ENCODE results near the gene NOSTRIN. TPM values are rescaled to one million over a fixed set of nuclear protein-coding genes. Genes with fewer than 3 reads are reported as not detected.

Gene NOSTRIN
- total and polyA plus RNA-seq, 8 donors, result 25.7 to 45.3 (median 38.8) TPM

DNA sequence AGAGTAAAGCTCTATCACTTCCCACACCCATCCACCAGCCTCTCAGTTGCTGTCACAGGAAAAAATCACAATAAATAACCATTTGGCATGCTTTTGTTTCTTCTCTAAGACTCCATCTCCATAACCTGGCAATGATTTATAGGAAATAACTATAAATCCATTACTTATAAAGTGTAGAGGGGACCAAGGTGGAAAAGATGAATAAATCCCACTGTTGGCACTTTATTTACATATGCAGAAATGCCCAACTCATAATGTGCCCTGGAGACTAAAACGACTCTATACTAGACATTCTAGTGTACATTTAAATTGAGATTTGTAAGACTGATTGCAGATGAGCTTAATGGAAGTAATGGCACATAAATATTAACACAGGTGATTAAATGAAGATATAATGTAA lies 7.5 kb upstream of the NOSTRIN start:
- DNase-seq (no peak), ATAC-seq (no peak)
- Histone ChIP-seq H3K36me3 (no peaks in the 10 kb centered on the region), H3K9me3 (no peaks in the 10 kb centered on the region), H3K27ac (no peak overlapping the region), H3K4me3 (no peak overlapping the region), H3K4me1 (peaks cover 0 to 3% of the 10 kb centered on the region in 2 donors), H3K27me3 (no peaks in the 10 kb centered on the region)
- TF ChIP-seq, protein P1, sequence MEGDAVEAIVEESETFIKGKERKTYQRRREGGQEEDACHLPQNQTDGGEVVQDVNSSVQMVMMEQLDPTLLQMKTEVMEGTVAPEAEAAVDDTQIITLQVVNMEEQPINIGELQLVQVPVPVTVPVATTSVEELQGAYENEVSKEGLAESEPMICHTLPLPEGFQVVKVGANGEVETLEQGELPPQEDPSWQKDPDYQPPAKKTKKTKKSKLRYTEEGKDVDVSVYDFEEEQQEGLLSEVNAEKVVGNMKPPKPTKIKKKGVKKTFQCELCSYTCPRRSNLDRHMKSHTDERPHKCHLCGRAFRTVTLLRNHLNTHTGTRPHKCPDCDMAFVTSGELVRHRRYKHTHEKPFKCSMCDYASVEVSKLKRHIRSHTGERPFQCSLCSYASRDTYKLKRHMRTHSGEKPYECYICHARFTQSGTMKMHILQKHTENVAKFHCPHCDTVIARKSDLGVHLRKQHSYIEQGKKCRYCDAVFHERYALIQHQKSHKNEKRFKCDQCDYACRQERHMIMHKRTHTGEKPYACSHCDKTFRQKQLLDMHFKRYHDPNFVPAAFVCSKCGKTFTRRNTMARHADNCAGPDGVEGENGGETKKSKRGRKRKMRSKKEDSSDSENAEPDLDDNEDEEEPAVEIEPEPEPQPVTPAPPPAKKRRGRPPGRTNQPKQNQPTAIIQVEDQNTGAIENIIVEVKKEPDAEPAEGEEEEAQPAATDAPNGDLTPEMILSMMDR (IDR thresholded peaks at IDR 0.05), result no peak
- intact Hi-C loops (cut with DNase I), result no loop called here

DNA sequence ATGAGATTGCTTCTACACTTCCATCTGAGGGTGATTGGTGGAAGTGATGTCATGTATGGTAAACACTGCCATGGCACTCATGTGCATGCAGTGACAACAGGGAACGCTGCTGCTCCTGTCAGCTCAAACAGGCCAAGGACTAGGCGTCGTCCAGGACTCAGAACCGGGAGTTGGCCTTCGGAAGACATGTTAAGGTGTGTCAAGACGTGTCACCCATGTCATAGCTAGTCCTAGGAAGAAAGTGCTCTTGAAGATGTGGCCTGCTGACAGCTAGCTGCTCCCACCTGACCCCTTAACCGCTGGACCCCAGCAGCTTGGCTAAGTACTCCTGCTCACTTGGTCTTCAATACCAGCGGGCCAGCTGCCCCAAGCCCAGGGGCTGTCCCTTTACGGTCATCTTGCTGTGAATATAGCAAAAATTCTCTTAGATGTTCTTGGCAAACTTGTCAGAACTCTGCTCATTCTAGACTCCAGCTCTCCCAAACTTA lies 6.3 kb upstream of the NOSTRIN start:
- intact Hi-C loops (cut with DNase I), result no loop called here
- peak overlapping the region in 1 of 2 donors; percentile 57 for H3K27ac ChIP-seq

DNA sequence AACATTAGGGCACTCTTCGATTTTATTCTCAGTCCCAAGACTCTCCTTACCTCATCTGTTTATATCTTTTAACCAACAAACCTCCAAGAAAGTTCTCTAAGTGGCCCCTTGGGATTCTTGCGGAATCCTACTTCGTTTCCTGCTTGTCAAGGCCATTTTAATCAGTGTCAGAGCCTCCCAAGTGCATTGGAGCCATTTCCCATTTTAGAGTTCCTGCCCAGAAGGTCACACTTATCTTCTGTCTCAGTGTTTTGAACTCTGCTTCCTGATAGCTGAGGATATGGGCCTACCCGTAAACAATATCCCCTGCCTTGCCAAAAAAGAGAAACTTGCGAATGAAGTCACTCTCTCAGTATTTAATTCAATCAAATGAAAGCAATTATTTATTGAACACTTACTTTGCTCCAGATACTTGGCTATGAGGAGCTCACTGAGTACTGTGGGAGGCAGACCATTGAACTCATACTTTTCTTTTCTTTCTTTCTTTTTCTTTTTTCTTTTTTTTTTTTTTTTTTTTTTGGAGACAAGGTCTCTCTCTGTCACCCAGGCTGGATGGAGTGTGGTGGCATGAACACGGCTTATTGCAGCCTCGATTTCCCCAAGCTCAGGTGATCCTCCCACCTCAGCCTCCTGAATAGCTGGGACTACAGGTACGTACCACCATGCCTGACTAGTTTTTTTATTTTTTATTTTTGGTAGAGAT lies 5.7 kb upstream of the NOSTRIN start:
- Histone ChIP-seq H3K27ac (peak overlapping the region in 1 of 2 donors; percentile 57), H3K9me3 (no peaks in the 10 kb centered on the region), H3K4me3 (no peak overlapping the region), H3K36me3 (no peaks in the 10 kb centered on the region), H3K27me3 (no peaks in the 10 kb centered on the region), H3K4me1 (peaks cover 0 to 3% of the 10 kb centered on the region in 2 donors)
- DNase-seq (peak in 1 of 4 donors; percentile 16), ATAC-seq (no peak)
- intact Hi-C loops (cut with DNase I), result no loop called here
- TF ChIP-seq, protein P1 (IDR thresholded peaks at IDR 0.05), result no peak

More for the DNA sequence above, 6.3 kb upstream of the NOSTRIN start:
- Histone ChIP-seq H3K4me3 (no peak overlapping the region), H3K27me3 (no peaks in the 10 kb centered on the region), H3K4me1 (peaks cover 0 to 3% of the 10 kb centered on the region in 2 donors), H3K36me3 (no peaks in the 10 kb centered on the region), H3K9me3 (no peaks in the 10 kb centered on the region)
- DNase-seq (no peak), ATAC-seq (no peak)
- TF ChIP-seq, protein P1 (IDR thresholded peaks at IDR 0.05), result no peak

DNA sequence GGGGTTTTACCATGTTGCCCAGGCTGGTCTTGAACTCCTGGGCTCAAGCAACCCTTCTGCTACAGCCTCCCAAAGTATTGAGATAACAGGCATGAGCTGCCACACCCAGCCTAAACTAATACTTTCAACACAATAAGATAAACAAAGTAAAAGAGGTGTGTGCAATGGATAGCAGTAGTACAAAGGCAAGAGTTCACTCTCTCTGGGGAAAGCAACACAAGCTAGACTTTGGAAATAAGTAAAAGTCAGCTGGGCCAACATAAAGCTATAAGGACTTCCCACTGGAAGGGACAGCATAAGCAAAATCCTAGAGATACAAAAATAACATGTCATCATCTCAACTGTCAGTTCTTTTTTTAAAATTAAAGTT lies 5.2 kb upstream of the NOSTRIN start:
- Histone ChIP-seq H3K4me3 (no peak overlapping the region), H3K36me3 (no peaks in the 10 kb centered on the region), H3K27ac (no peak overlapping the region), H3K27me3 (no peaks in the 10 kb centered on the region), H3K9me3 (no peaks in the 10 kb centered on the region), H3K4me1 (peaks cover 0 to 3% of the 10 kb centered on the region in 2 donors)
- intact Hi-C loops (cut with DNase I), result no loop called here
- no peak for ATAC-seq
- TF ChIP-seq, protein P1 (IDR thresholded peaks at IDR 0.05), result no peak
- DNase-seq, result no peak

DNA sequence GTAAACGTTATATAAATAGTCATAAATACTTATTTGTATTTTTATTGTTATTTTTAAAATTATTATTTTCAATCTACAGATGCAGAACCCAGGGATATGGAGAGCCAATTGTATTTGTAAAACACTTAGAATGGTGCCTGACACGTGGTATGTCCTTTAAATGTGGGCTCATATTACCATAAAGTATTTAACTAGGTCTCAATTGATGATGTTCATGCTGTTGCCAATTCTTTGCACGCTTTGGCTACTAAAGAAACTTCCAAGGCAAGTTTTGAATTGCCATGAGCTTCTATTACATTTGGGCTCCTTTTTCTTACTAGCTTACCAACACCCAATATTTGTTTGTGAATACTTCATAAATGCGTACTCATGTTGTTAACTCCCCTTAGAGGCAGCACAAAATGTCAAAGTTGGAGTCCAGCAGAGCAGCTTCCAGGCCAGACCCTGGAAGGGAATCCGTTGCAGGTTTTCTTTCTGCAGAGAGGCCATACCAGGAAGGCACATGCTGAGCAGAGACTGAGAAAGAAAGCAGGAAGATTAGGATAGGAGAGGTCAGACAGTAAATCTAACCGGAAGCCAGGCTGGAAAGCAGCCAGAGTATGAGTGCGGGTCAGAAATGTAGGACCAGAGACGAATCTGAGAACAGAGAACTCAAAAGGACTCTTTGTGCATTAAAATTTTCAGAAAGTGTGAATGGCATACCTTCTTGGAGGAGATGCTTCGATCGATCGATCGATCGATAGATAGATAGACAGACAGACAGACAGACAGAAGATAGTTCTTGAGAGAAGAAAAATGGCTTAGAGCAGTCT lies 4.2 kb upstream of the NOSTRIN start:
- H3K4me3 ChIP-seq, result no peak overlapping the region
- TF ChIP-seq, protein P1 (IDR thresholded peaks at IDR 0.05), result no peak
- intact Hi-C loops (cut with DNase I), result no loop called here
- H3K4me1 ChIP-seq, result peaks cover 3% of the 10 kb centered on the region in 2 donors
- ATAC-seq (no peak), DNase-seq (no peak)
- no peaks in the 10 kb centered on the region for H3K27me3 ChIP-seq
- no peaks in the 10 kb centered on the region for H3K36me3 ChIP-seq
- no peak overlapping the region for H3K27ac ChIP-seq
- H3K9me3 ChIP-seq, result no peaks in the 10 kb centered on the region
